ENCODE measurements around the gene C1R. TPM values are rescaled to one million over a fixed set of nuclear protein-coding genes. Genes with fewer than 3 reads are reported as not detected.

C1R gene
- total RNA-seq, 1 experiment from 2014 or later, result 11.5 TPM

DNA sequence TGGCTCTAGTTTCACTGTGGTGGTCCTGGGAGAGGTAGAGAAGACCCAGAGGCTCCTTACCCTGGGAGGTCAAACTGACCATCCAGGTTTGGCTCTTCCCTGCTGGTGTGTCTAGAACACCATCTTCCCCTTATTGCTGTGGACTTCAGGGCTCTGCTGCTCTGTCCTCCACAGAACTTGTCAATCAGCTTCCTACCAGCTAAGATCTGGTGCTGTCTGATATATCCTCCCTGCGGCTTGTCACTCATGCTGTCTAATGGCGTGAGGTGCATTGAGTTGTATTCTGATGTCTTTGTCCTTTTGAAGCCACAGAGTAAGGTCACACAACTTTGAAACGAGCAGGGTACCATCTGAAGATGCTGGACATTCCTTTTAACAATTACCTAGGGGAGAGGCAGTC, 24.0 kb upstream of the C1R start:
- Histone ChIP-seq H3T11ph (ENCODE audit: low read length) (no peak overlapping the region), H2AK5ac (ENCODE audit: insufficient read length, low read length) (no peak overlapping the region), H3K23me2 (ENCODE audit: insufficient read length, low read depth, low read length, poor library complexity, severe bottlenecking) (no peaks in the 10 kb centered on the region), H3K9ac (ENCODE audit: extremely low read depth, insufficient read length, low read length) (no peak overlapping the region), H4K20me1 (ENCODE audit: control insufficient read depth, insufficient read depth, insufficient read length) (no peaks in the 10 kb centered on the region), H2BK120ac (ENCODE audit: low read depth, low read length, poor library complexity, severe bottlenecking) (no peak overlapping the region), H3K14ac (ENCODE audit: insufficient read depth, low read length) (no peak overlapping the region), H4K8ac (replicated peaks; ENCODE audit: insufficient read length, low read depth, low read length) (no peak overlapping the region), H3K27ac (ENCODE audit: insufficient read length, low read depth, low read length) (no peak overlapping the region), H3K23ac (ENCODE audit: insufficient read length, low read depth, low read length) (no peak overlapping the region), H2BK12ac (ENCODE audit: insufficient read length, low read depth, low read length) (no peak overlapping the region), H3K27me3 (ENCODE audit: insufficient read depth, low read length) (no peaks in the 10 kb centered on the region), H3K79me1 (ENCODE audit: insufficient read depth, low read depth, low read length, poor library complexity, severe bottlenecking) (no peaks in the 10 kb centered on the region), H3K79me2 (ENCODE audit: insufficient read depth, low read length) (no peaks in the 10 kb centered on the region), H4K5ac (ENCODE audit: insufficient read length, low read depth, low read length) (no peak overlapping the region), H2BK5ac (ENCODE audit: insufficient read length, low read length) (no peak overlapping the region), H3K4ac (ENCODE audit: low read depth, low read length) (no peak overlapping the region), H3K56ac (ENCODE audit: insufficient read length, low read depth, low read length) (no peak overlapping the region), H3K4me2 (ENCODE audit: insufficient read depth, insufficient read length, low read length) (no peak overlapping the region), H4K91ac (ENCODE audit: insufficient read length, low read depth, low read length) (no peak overlapping the region), H2AFZ (ENCODE audit: low read length) (no peak overlapping the region), H3K9me3 (ENCODE audit: control insufficient read depth, low read depth, low read length) (no peaks in the 10 kb centered on the region), H2BK20ac (ENCODE audit: low read depth, low read length, poor library complexity, severe bottlenecking) (no peak overlapping the region), H3K4me1 (ENCODE audit: insufficient read depth, low read length) (no peaks in the 10 kb centered on the region), H2BK15ac (ENCODE audit: low read depth, low read length) (no peak overlapping the region), H3K18ac (ENCODE audit: insufficient read length, low read depth, low read length) (no peak overlapping the region)
- no peaks in the 10 kb centered on the region for H3K36me3 Mint-ChIP-seq (ENCODE audit: insufficient read depth in 1 of 3, low read depth in 3 of 3)
- WGBS (ENCODE audit: extremely low coverage, insufficient read length, low lambda C conversion rate), result no CpG with 5 or more reads among the region's 3 CpGs
- H3K9me3 Mint-ChIP-seq, result no peaks in the 10 kb centered on the region
- TF ChIP-seq, protein P1, sequence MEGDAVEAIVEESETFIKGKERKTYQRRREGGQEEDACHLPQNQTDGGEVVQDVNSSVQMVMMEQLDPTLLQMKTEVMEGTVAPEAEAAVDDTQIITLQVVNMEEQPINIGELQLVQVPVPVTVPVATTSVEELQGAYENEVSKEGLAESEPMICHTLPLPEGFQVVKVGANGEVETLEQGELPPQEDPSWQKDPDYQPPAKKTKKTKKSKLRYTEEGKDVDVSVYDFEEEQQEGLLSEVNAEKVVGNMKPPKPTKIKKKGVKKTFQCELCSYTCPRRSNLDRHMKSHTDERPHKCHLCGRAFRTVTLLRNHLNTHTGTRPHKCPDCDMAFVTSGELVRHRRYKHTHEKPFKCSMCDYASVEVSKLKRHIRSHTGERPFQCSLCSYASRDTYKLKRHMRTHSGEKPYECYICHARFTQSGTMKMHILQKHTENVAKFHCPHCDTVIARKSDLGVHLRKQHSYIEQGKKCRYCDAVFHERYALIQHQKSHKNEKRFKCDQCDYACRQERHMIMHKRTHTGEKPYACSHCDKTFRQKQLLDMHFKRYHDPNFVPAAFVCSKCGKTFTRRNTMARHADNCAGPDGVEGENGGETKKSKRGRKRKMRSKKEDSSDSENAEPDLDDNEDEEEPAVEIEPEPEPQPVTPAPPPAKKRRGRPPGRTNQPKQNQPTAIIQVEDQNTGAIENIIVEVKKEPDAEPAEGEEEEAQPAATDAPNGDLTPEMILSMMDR (conservative IDR thresholded peaks at IDR 0.05), result no peak
- peaks cover 6% of the 10 kb centered on the region for H3K27me3 Mint-ChIP-seq (ENCODE audit: low read depth)
- no peak for DNase-seq
- H3K4me3 Mint-ChIP-seq, result no peak overlapping the region
- no peak overlapping the region for H3K27ac Mint-ChIP-seq
- H3K4me1 Mint-ChIP-seq, result peaks cover 0 to 5% of the 10 kb centered on the region in 2 experiments; a peak in 2 of 4 replicates

Measured in H9 (cell line).